K562 treated with DMSO at 1 percent for 12 hours (cell line): ENCODE data around the gene NR4A3. TPM values are rescaled to one million over a fixed set of nuclear protein-coding genes. Genes with fewer than 3 reads are reported as not detected.

ENCODE experiments used
- total RNA-seq: library from RNA; unstranded; fragments of 300-600 nt; gene quantifications from 2 replicates; pipeline ENCODE4 v1.2.3, GENCODE V29; 2022; ENCODE audit not compliant: insufficient read depth

NR4A3 gene
- not detected in 2 replicates for total RNA-seq

DNA sequence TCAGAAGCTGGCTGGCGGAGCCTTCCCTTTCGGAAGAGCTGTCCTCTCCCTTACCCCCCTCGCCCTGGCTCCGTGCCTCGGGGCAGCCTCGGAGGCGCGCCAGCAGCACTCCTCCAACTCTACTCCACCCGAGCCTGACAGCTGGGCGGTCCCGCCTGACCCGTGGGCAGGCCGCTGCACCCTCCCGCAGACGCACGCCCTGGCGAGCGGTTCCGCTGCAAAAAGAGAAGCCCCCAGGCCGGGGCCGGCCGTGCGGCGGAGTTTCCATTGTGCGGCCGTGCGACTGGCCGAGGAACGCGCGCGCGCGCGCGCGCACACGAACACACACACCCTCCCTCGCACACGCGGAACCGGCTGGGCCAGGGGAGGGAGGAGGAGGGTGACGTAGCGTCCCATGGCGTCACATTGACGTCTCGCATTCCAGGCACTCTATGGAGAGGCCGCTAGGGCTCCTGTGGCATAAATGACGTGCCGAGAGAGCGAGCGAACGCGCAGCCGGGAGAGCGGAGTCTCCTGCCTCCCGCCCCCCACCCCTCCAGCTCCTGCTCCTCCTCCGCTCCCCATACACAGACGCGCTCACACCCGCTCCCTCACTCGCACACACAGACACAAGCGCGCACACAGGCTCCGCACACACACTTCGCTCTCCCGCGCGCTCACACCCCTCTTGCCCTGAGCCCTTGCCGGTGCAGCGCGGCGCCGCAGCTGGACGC lies at the start of gene NR4A3:
Gene NR4A3 (plus strand): TSS at position 490 of the 713 bp plus-strand sequence. CDS start 6,158 bp downstream, outside the sequence.

DNA sequence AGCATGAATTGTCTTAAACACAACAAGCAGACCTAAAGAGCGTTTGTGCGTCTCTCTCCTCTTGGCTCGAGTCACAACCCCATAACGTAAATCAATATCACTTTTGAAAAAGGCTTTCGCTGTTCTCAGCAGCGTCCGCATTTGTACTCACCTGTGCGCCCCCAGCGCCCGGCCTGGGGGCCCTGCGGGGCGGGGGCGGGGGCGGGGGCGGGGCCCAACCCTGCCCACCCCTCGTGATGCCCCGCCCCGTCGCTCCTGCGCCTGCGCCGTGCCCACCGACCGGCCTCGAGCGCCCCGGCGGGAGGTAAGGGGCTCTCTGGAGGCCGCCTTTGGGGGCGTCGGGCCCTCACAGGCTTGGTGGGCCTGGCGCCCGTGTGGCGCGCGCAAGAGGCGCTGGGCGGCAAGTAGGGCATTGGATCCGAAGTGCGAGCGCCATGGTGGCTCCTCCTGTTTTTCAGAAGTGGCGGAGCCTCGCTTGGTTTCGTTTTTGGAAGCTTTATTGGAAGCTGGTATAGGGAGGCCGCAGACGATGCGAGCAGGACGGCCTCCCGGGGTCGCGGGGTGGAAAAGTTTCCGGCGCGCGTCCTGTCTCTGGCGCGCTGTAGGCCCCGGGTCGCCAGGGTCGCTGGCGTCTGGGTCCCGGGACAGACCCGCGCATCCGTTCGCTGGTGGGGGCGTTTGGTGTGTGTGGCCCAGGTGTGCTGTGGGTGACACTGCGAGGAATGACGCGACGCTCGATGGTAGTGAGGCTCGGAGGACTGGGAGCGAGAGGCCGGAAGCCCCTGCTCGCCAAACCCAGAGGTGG lies 84.9 kb downstream of the NR4A3 start, which contains the start of gene STX17:
Gene STX17 (plus strand): TSS at position 252 of the 805 bp plus-strand sequence. CDS start 8,586 bp downstream, outside the sequence.

Other genes starting within 250 kb of the NR4A3 start
- gene STX17, start 84.8 kb downstream of the NR4A3 start, total RNA-seq = 2.6 and 15.2 TPM in 2 replicates